ENCODE measurements around the gene NRXN3. TPM values are rescaled to one million over a fixed set of nuclear protein-coding genes. Genes with fewer than 3 reads are reported as not detected.

The NRXN3 gene
- total and polyA plus RNA-seq, 2 of the 13 experiments (the other 11 are each of a cell fraction or from before 2014, with no cell fraction given) = 0.03 TPM; not detected in 1

- no peak for TF ChIP-seq NCOA2 (CRISPR knock-in tag; IDR thresholded peaks at IDR 0.05)
- no peak for TF ChIP-seq RAD51 (IDR thresholded peaks at IDR 0.05; ENCODE audit: borderline replicate concordance)
- no peak for TF ChIP-seq ZBTB7B (CRISPR knock-in tag; IDR thresholded peaks at IDR 0.05)
- no peak for TF ChIP-seq ZXDC (CRISPR knock-in tag; IDR thresholded peaks at IDR 0.05)
- no peak for TF ChIP-seq ZNF703 (CRISPR knock-in tag; IDR thresholded peaks at IDR 0.05; ENCODE audit: borderline replicate concordance)
- no peak for TF ChIP-seq PHF5A (CRISPR knock-in tag; IDR thresholded peaks at IDR 0.05; ENCODE audit: low read depth, unreplicated experiment)
- TF ChIP-seq, protein P1, sequence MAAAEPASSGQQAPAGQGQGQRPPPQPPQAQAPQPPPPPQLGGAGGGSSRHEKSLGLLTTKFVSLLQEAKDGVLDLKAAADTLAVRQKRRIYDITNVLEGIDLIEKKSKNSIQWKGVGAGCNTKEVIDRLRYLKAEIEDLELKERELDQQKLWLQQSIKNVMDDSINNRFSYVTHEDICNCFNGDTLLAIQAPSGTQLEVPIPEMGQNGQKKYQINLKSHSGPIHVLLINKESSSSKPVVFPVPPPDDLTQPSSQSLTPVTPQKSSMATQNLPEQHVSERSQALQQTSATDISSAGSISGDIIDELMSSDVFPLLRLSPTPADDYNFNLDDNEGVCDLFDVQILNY (CRISPR knock-in tag; conservative IDR thresholded peaks at IDR 0.05) = no peak
- TF ChIP-seq SP5 (CRISPR knock-in tag; IDR thresholded peaks at IDR 0.05; ENCODE audit: borderline replicate concordance, low read depth) = no peak
- TF ChIP-seq MIER3 (CRISPR knock-in tag; IDR thresholded peaks at IDR 0.05; ENCODE audit: borderline replicate concordance) = no peak
- no peak for TF ChIP-seq CEBPG (CRISPR knock-in tag; IDR thresholded peaks at IDR 0.05)
- no peak for TF ChIP-seq RARG (CRISPR knock-in tag; IDR thresholded peaks at IDR 0.05; ENCODE audit: low read depth)
- no peak for TF ChIP-seq ZNF230 (CRISPR knock-in tag; IDR thresholded peaks at IDR 0.05)
- TF ChIP-seq MAF1 (CRISPR knock-in tag; IDR thresholded peaks at IDR 0.05; ENCODE audit: borderline replicate concordance) = no peak
- no peak for TF ChIP-seq HMG20B (CRISPR knock-in tag; conservative IDR thresholded peaks at IDR 0.05)
- TF ChIP-seq, protein P2, sequence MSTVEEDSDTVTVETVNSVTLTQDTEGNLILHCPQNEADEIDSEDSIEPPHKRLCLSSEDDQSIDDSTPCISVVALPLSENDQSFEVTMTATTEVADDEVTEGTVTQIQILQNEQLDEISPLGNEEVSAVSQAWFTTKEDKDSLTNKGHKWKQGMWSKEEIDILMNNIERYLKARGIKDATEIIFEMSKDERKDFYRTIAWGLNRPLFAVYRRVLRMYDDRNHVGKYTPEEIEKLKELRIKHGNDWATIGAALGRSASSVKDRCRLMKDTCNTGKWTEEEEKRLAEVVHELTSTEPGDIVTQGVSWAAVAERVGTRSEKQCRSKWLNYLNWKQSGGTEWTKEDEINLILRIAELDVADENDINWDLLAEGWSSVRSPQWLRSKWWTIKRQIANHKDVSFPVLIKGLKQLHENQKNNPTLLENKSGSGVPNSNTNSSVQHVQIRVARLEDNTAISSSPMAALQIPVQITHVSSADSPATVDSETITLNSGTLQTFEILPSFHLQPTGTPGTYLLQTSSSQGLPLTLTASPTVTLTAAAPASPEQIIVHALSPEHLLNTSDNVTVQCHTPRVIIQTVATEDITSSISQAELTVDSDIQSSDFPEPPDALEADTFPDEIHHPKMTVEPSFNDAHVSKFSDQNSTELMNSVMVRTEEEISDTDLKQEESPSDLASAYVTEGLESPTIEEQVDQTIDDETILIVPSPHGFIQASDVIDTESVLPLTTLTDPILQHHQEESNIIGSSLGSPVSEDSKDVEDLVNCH (CRISPR knock-in tag; IDR thresholded peaks at IDR 0.05) = no peak
- TF ChIP-seq, protein P3, sequence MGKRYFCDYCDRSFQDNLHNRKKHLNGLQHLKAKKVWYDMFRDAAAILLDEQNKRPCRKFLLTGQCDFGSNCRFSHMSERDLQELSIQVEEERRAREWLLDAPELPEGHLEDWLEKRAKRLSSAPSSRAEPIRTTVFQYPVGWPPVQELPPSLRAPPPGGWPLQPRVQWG (CRISPR knock-in tag; IDR thresholded peaks at IDR 0.05; ENCODE audit: borderline replicate concordance, low read depth) = no peak
- no peak for TF ChIP-seq MED13 (CRISPR knock-in tag; IDR thresholded peaks at IDR 0.05)
- Histone ChIP-seq H4K20me1 (ENCODE audit: insufficient read depth, low read length) (no peaks in the 10 kb centered on the region), H2AFZ (ENCODE audit: low read length) (no peak overlapping the region), H3K27ac (ENCODE audit: extremely low read length, insufficient read depth, low read length) (no peak overlapping the region), H3K9ac (ENCODE audit: insufficient read depth, low read depth, low read length) (no peak overlapping the region), H3K9me3 (ENCODE audit: low read length) (peaks cover 83% of the 10 kb centered on the region), H3K4me1 (ENCODE audit: insufficient read depth, low read length) (no peaks in the 10 kb centered on the region), H3K4me2 (ENCODE audit: low read depth, low read length) (no peak overlapping the region), H3K36me3 (replicated peaks in 1 of 2; ENCODE audit: control insufficient read depth in 1 of 2, insufficient read depth in 2 of 2, low read length in 2 of 2) (no peaks in the 10 kb centered on the region), H3K4me3 (replicated peaks in 1 of 3; ENCODE audit: insufficient read depth in 1 of 3, low read depth in 2 of 3, low read length in 3 of 3) (no peak overlapping the region), H3K27me3 (ENCODE audit: control insufficient read depth in 1 of 2, insufficient read depth in 2 of 2, low read length in 2 of 2) (no peaks in the 10 kb centered on the region), H3K79me2 (ENCODE audit: insufficient read depth, low read length) (no peaks in the 10 kb centered on the region)
- no peak for DNase-seq (ENCODE audit: low spot score)
- WGBS (ENCODE audit: low lambda C conversion rate) = 43% methylated on average over 5 of the region's 5 CpGs
- POLR2A ChIA-PET = no interaction called here
- CTCF ChIA-PET (ENCODE audit: low intra/inter-chr PET ratio, low total read pairs) = no interaction called here
- in situ Hi-C loops (cut with HindIII; ENCODE audit: extremely low pct_ligation_motif_present, low pct_unique_long_range_greater_than_20kb) = no loop called here
- BruUV-seq (replicated peaks) = no TSS peak
- intact Hi-C loops (cut with micrococcal nuclease; ENCODE audit: unreplicated experiment) = no loop called here
- FAIRE-seq = no peak
- no peak for ATAC-seq
Observed at GRCh38 chr14:79418649-79419415, 1248.7 kb downstream of the NRXN3 start.

Data from HepG2 (cell line).